ENCODE data around the gene ZC3H12D.

Gene ZC3H12D

DNA sequence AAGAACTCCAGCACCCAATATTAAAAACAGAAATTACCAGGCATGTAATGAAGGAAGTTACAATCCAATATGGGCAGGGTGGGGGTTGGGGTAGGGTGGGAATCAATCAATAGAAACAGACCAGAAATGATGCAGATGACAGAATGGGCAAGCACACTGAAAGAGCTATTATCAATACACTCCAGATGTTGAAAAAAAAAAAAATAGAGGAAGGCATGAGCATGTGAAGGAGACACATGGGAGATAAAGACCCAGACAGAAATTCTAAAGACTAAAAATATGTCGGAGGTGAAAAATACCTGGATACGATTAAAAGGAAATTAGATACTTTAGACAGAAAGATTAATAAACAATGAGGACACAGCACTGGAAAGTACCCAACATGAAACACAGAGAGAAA lies 19.1 kb upstream of the ZC3H12D start:
- no peak overlapping the region for H2AFZ ChIP-seq (ENCODE audit: low read length)
- no peaks in the 10 kb centered on the region for H3K9me3 ChIP-seq (ENCODE audit: insufficient read depth, low read depth, low read length)
- H4K20me1 ChIP-seq (ENCODE audit: insufficient read depth, low read length, poor library complexity, severe bottlenecking): no peaks in the 10 kb centered on the region
- peaks cover 4% of the 10 kb centered on the region for H3K4me1 ChIP-seq (ENCODE audit: insufficient read depth, low read length, poor library complexity, severe bottlenecking)
- no peak overlapping the region for H3K4me3 ChIP-seq (ENCODE audit: low read length, poor library complexity, severe bottlenecking)
- no peaks in the 10 kb centered on the region for H3K79me2 ChIP-seq (ENCODE audit: insufficient read depth, low read length)
- no peak overlapping the region for H3K9ac ChIP-seq (ENCODE audit: low read depth, low read length, poor library complexity, severe bottlenecking)
- TF ChIP-seq EZH2phosphoT487 (IDR thresholded peaks at IDR 0.05; ENCODE audit: borderline replicate concordance): no peak
- TF ChIP-seq, protein P1, sequence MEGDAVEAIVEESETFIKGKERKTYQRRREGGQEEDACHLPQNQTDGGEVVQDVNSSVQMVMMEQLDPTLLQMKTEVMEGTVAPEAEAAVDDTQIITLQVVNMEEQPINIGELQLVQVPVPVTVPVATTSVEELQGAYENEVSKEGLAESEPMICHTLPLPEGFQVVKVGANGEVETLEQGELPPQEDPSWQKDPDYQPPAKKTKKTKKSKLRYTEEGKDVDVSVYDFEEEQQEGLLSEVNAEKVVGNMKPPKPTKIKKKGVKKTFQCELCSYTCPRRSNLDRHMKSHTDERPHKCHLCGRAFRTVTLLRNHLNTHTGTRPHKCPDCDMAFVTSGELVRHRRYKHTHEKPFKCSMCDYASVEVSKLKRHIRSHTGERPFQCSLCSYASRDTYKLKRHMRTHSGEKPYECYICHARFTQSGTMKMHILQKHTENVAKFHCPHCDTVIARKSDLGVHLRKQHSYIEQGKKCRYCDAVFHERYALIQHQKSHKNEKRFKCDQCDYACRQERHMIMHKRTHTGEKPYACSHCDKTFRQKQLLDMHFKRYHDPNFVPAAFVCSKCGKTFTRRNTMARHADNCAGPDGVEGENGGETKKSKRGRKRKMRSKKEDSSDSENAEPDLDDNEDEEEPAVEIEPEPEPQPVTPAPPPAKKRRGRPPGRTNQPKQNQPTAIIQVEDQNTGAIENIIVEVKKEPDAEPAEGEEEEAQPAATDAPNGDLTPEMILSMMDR (conservative IDR thresholded peaks at IDR 0.05; ENCODE audit: low read length): no peak
- no peak overlapping the region for H3K4me2 ChIP-seq (ENCODE audit: low read depth, low read length, poor library complexity, severe bottlenecking)
- H3F3A ChIP-seq (ENCODE audit: low read depth): no peaks in the 10 kb centered on the region
- H3K27me3 ChIP-seq (ENCODE audit: insufficient read depth, low read length, poor library complexity, severe bottlenecking): no peaks in the 10 kb centered on the region
- H3K36me3 ChIP-seq (ENCODE audit: insufficient read depth, low read length): peaks cover 15% of the 10 kb centered on the region; the same call in 1 of the 2 replicates
- H3K9me2 ChIP-seq (replicated peaks; ENCODE audit: low read depth, low read length): no peaks in the 10 kb centered on the region

DNA sequence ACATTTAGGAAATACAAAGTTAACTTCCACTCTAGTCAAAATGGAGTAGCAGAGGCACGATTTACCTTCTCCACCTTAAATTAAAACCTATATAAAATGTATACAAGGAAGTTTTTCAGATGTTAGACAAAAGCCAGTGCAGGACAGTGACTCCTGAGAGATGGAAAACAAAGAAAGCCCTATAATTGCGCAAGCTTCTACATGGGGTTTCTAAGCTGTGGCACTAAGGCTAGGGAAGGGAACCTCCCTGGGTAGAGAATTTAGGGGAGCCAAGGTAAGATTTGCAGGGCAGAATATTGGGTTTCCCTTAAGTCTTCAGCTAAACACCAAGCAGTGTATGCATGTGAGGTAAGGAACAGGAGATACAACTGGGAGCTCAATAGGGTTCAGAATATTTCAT lies 18.5 kb upstream of the ZC3H12D start:
- no peaks in the 10 kb centered on the region for H3K4me1 ChIP-seq (ENCODE audit: insufficient read depth, low read length, poor library complexity, severe bottlenecking)
- no peak overlapping the region for H2AFZ ChIP-seq (ENCODE audit: low read length)
- H3K9me2 ChIP-seq (replicated peaks; ENCODE audit: low read depth, low read length): no peaks in the 10 kb centered on the region
- no peak for TF ChIP-seq EZH2phosphoT487 (IDR thresholded peaks at IDR 0.05; ENCODE audit: borderline replicate concordance)
- TF ChIP-seq, protein P1 (conservative IDR thresholded peaks at IDR 0.05; ENCODE audit: low read length): no peak
- no peaks in the 10 kb centered on the region for H3K79me2 ChIP-seq (ENCODE audit: insufficient read depth, low read length)
- H3K9me3 ChIP-seq (ENCODE audit: insufficient read depth, low read depth, low read length): no peaks in the 10 kb centered on the region
- peaks cover 15% of the 10 kb centered on the region; the same call in 1 of the 2 replicates for H3K36me3 ChIP-seq (ENCODE audit: insufficient read depth, low read length)
- no peak overlapping the region for H3K9ac ChIP-seq (ENCODE audit: low read depth, low read length, poor library complexity, severe bottlenecking)
- no peaks in the 10 kb centered on the region for H3F3A ChIP-seq (ENCODE audit: low read depth)
- H3K27me3 ChIP-seq (ENCODE audit: insufficient read depth, low read length, poor library complexity, severe bottlenecking): no peaks in the 10 kb centered on the region
- H3K4me2 ChIP-seq (ENCODE audit: low read depth, low read length, poor library complexity, severe bottlenecking): no peak overlapping the region
- no peaks in the 10 kb centered on the region for H4K20me1 ChIP-seq (ENCODE audit: insufficient read depth, low read length, poor library complexity, severe bottlenecking)
- no peak overlapping the region for H3K4me3 ChIP-seq (ENCODE audit: low read length, poor library complexity, severe bottlenecking)

DNA sequence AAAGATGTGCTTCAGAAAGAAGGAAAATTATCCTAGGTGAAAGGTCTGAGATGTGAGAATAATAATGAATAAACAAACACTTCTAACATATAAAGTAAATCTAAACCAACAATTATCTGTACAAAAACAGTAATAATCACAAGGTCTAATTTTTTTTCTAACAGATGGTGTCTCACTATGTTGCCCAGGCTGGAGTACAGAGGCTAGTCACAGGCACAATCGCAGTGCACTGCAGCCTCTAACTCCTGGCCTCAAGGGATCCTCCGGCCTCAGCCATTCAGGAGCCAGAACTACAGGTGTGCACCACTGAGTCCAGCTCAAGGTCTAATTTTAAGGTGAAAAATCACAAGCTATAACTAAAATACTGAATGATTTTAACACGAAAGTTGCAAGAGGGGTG lies 17.0 kb upstream of the ZC3H12D start:
- H3K9me2 ChIP-seq (replicated peaks; ENCODE audit: low read depth, low read length): no peaks in the 10 kb centered on the region
- H4K20me1 ChIP-seq (ENCODE audit: insufficient read depth, low read length, poor library complexity, severe bottlenecking): no peaks in the 10 kb centered on the region
- no peaks in the 10 kb centered on the region for H3F3A ChIP-seq (ENCODE audit: low read depth)
- no peak overlapping the region for H2AFZ ChIP-seq (ENCODE audit: low read length)
- H3K4me1 ChIP-seq (ENCODE audit: insufficient read depth, low read length, poor library complexity, severe bottlenecking): no peaks in the 10 kb centered on the region
- no peaks in the 10 kb centered on the region for H3K9me3 ChIP-seq (ENCODE audit: insufficient read depth, low read depth, low read length)
- H3K79me2 ChIP-seq (ENCODE audit: insufficient read depth, low read length): no peaks in the 10 kb centered on the region
- peaks cover 11% of the 10 kb centered on the region; the same call in 1 of the 2 replicates for H3K36me3 ChIP-seq (ENCODE audit: insufficient read depth, low read length)
- no peak overlapping the region for H3K4me3 ChIP-seq (ENCODE audit: low read length, poor library complexity, severe bottlenecking)
- TF ChIP-seq EZH2phosphoT487 (IDR thresholded peaks at IDR 0.05; ENCODE audit: borderline replicate concordance): no peak
- TF ChIP-seq, protein P1 (conservative IDR thresholded peaks at IDR 0.05; ENCODE audit: low read length): no peak
- no peak overlapping the region for H3K9ac ChIP-seq (ENCODE audit: low read depth, low read length, poor library complexity, severe bottlenecking)
- H3K4me2 ChIP-seq (ENCODE audit: low read depth, low read length, poor library complexity, severe bottlenecking): no peak overlapping the region
- H3K27me3 ChIP-seq (ENCODE audit: insufficient read depth, low read length, poor library complexity, severe bottlenecking): no peaks in the 10 kb centered on the region
